GM23338 (cell line): ENCODE measurements around the gene S100A7A. TPM values are rescaled to one million over a fixed set of nuclear protein-coding genes. Genes with fewer than 3 reads are reported as not detected.

Source experiments
- ATAC-seq: fragments of 200-7000 bp; cut with Tn5 transposase; 3 replicates; pipeline ENCODE4 v1.9.1; 2020
- DNase-seq: peaks from one replicate; pipeline ENCODE4 v3.0.0-alpha.2; 2015; ENCODE audit warnings: low spot score
- H2AFZ ChIP-seq: fragments of 200-600 bp; sonication (generic); 2 replicates; pipeline ENCODE4 v1.8.0; 2016; ENCODE audit warnings: antibody characterized with exemption, mild to moderate bottlenecking, moderate library complexity
- H3F3A ChIP-seq: fragments of 200-600 bp; sonication (generic); replicated peaks from 2 replicates; pipeline ENCODE4 v1.8.0; 2017; ENCODE audit warnings: antibody characterized with exemption, mixed run types, low read depth
- H3K27ac ChIP-seq: fragments of 200-600 bp; sonication (generic); 2 replicates; pipeline ENCODE4 v1.6.1; 2016; ENCODE audit warnings: low read depth
- H3K27me3 ChIP-seq: fragments of 200-600 bp; sonication (generic); 2 replicates; pipeline ENCODE4 v1.8.0; 2016; ENCODE audit warnings: mild to moderate bottlenecking, mixed run types, moderate library complexity; ENCODE audit not compliant: insufficient read depth
- H3K36me3 ChIP-seq: fragments of 200-600 bp; sonication (generic); 2 replicates; pipeline ENCODE4 v1.8.0; 2016; ENCODE audit warnings: mild to moderate bottlenecking; ENCODE audit not compliant: insufficient read depth
- H3K4me1 ChIP-seq: fragments of 200-600 bp; sonication (generic); 2 replicates; pipeline ENCODE4 v1.8.0; 2016; ENCODE audit warnings: mild to moderate bottlenecking, moderate library complexity; ENCODE audit not compliant: insufficient read depth
- H3K4me2 ChIP-seq: fragments of 200-600 bp; sonication (generic); 2 replicates; pipeline ENCODE4 v1.7.1; 2017; ENCODE audit warnings: mixed run types
- H3K4me3 ChIP-seq: fragments of 200-600 bp; sonication (generic); 2 replicates; pipeline ENCODE4 v1.6.1; 2016; ENCODE audit warnings: mixed run types
- H3K79me2 ChIP-seq: fragments of 200-600 bp; sonication (generic); replicated peaks from 2 replicates; pipeline ENCODE4 v1.8.0; 2017; ENCODE audit warnings: mild to moderate bottlenecking; ENCODE audit not compliant: insufficient read depth
- H3K9me2 ChIP-seq: fragments of 200-600 bp; sonication (generic); 2 replicates; pipeline ENCODE4 v1.8.0; 2017; ENCODE audit not compliant: insufficient read depth
- H4K20me1 ChIP-seq: fragments of 200-600 bp; sonication (generic); replicated peaks from 2 replicates; pipeline ENCODE4 v1.8.0; 2017; ENCODE audit warnings: mild to moderate bottlenecking; ENCODE audit not compliant: insufficient read depth
- H3K27ac Mint-ChIP-seq: 2 replicates; pipeline ENCODE4 v1.8.0; 2020; ENCODE audit warnings: inconsistent platforms, mild to moderate bottlenecking, moderate library complexity, mixed read lengths
- H3K27me3 Mint-ChIP-seq: 3 replicates; pipeline ENCODE4 v1.8.0; 2022; ENCODE audit warnings: low read depth, mild to moderate bottlenecking, moderate library complexity, mixed read lengths, inconsistent platforms; ENCODE audit not compliant: insufficient read depth, poor library complexity
- H3K36me3 Mint-ChIP-seq: 3 replicates; pipeline ENCODE4 v1.8.0; 2021; ENCODE audit warnings: low read depth, mild to moderate bottlenecking, inconsistent platforms, moderate library complexity, mixed read lengths
- H3K4me1 Mint-ChIP-seq: 3 replicates; pipeline ENCODE4 v1.8.0; 2020; ENCODE audit warnings: mild to moderate bottlenecking, inconsistent platforms, mixed read lengths
- H3K4me3 Mint-ChIP-seq: 3 replicates; pipeline ENCODE4 v1.8.0; 2021; ENCODE audit warnings: moderate library complexity, mild to moderate bottlenecking, inconsistent platforms, mixed read lengths
- H3K9me3 Mint-ChIP-seq: 3 replicates; pipeline ENCODE4 v1.8.0; 2020; ENCODE audit warnings: moderate library complexity, mild to moderate bottlenecking, inconsistent platforms, mixed read lengths
- CREB1 ChIP-seq: fragments of 250-450 bp; sonication (Bioruptor Pico); IDR thresholded peaks from 2 replicates; pipeline ENCODE4 v1.5.0; 2020; ENCODE audit warnings: low read depth, mild to moderate bottlenecking, moderate library complexity
- CTCF ChIP-seq, 2 experiments: fragments of 200-600 bp in 1 of 2; sonication (generic) in 1 of 2; conservative IDR thresholded peaks; 2 replicates each; pipeline versions ENCODE4 v1.5.1 to v1.6.1; 2016 to 2017; ENCODE audit warnings: antibody characterized with exemption in 2 of 2, low read depth in 2 of 2, mild to moderate bottlenecking in 2 of 2, moderate library complexity in 1 of 2
- ETS1 ChIP-seq: IDR thresholded peaks from 2 replicates; pipeline ENCODE4 v1.6.1; 2016; ENCODE audit warnings: antibody characterized with exemption
- EZH2 ChIP-seq: fragments of 200-600 bp; sonication (generic); IDR thresholded peaks from one replicate; pipeline ENCODE4 v1.8.0; 2017; ENCODE audit warnings: antibody characterized with exemption, mild to moderate bottlenecking, low read depth; ENCODE audit not compliant: unreplicated experiment
- EZH2phosphoT487 ChIP-seq: fragments of 200-600 bp; sonication (generic); IDR thresholded peaks from one replicate; pipeline ENCODE4 v1.8.1; 2018; ENCODE audit warnings: antibody characterized with exemption; ENCODE audit not compliant: unreplicated experiment
- JUNB ChIP-seq: IDR thresholded peaks from one replicate; pipeline ENCODE4 v1.6.1; 2016; ENCODE audit warnings: antibody characterized with exemption; ENCODE audit not compliant: unreplicated experiment
- NANOG ChIP-seq: IDR thresholded peaks from 2 replicates; pipeline ENCODE4 v1.6.1; 2016; ENCODE audit warnings: antibody characterized with exemption, borderline replicate concordance
- POLR2AphosphoS5 ChIP-seq: IDR thresholded peaks from 2 replicates; pipeline ENCODE4 v1.6.1; 2016; ENCODE audit warnings: antibody characterized with exemption, low read depth
- REST ChIP-seq: IDR thresholded peaks from one replicate; pipeline ENCODE4 v1.6.1; 2018; ENCODE audit warnings: antibody characterized with exemption; ENCODE audit not compliant: unreplicated experiment
- STAT1 ChIP-seq: IDR thresholded peaks from one replicate; pipeline ENCODE4 v1.6.1; 2016; ENCODE audit warnings: antibody characterized with exemption; ENCODE audit not compliant: unreplicated experiment
- ZNF114 ChIP-seq: fragments of 250-450 bp; sonication (Bioruptor Pico); IDR thresholded peaks from 2 replicates; pipeline ENCODE4 v1.5.0; 2020; ENCODE audit warnings: mild to moderate bottlenecking, moderate library complexity
- ZNF331 ChIP-seq: fragments of 250-450 bp; sonication (Bioruptor Pico); IDR thresholded peaks from 2 replicates; pipeline ENCODE4 v1.5.0; 2020; ENCODE audit warnings: low read depth, mild to moderate bottlenecking, moderate library complexity
- ZNF462 ChIP-seq: fragments of 250-450 bp; sonication (Bioruptor Pico); IDR thresholded peaks from 2 replicates; pipeline ENCODE4 v1.5.0; 2020; ENCODE audit warnings: mild to moderate bottlenecking, moderate library complexity
- polyA plus RNA-seq: library from polyadenylated mRNA; unstranded; fragments of >200 nt; fragmentation: Nextera tagmentation; extraction: Ambion mirVana; gene quantifications from 2 replicates; pipeline ENCODE4 v1.2.1, GENCODE V29; 2016
- total RNA-seq: library from RNA; depleted of rRNA; stranded (reverse); fragments of >200 nt; shearing (Covaris generic); gene quantifications from 2 replicates; pipeline ENCODE4 v1.2.3, GENCODE V29; 2014

S100A7A gene
- total and polyA plus RNA-seq, 2 experiments from 2014 or later: not detected

- H3K36me3 Mint-ChIP-seq: no peaks in the 10 kb centered on the region
- peaks cover 5% of the 10 kb centered on the region for H3K27me3 Mint-ChIP-seq
- H3F3A ChIP-seq: no peaks in the 10 kb centered on the region
- H3K4me1 ChIP-seq: no peaks in the 10 kb centered on the region
- no peak overlapping the region for H3K27ac ChIP-seq
- H3K9me3 Mint-ChIP-seq: no peaks in the 10 kb centered on the region; the same call in 2 of the 3 replicates
- no peak overlapping the region for H3K4me2 ChIP-seq
- no peak overlapping the region for H3K4me3 Mint-ChIP-seq
- DNase-seq (no peak), ATAC-seq (no peak)
- H3K79me2 ChIP-seq: no peaks in the 10 kb centered on the region
- no peak overlapping the region for H2AFZ ChIP-seq
- no peaks in the 10 kb centered on the region for H3K9me2 ChIP-seq
- TF ChIP-seq ZNF462 (no peak), POLR2AphosphoS5 (no peak), ZNF114 (CRISPR knock-in tag) (no peak), EZH2phosphoT487 (no peak), EZH2 (no peak), CTCF (conservative IDR thresholded peaks at IDR 0.05; ENCODE audit: low read depth in 2 of 2) (no peak), CREB1 (CRISPR knock-in tag) (no peak), REST (no peak), JUNB (no peak), NANOG (no peak), ZNF331 (CRISPR knock-in tag) (no peak), ETS1 (no peak), STAT1 (no peak)
- no peaks in the 10 kb centered on the region; the same call in 2 of the 3 replicates for H3K4me1 Mint-ChIP-seq
- no peaks in the 10 kb centered on the region for H3K27me3 ChIP-seq
- no peaks in the 10 kb centered on the region for H3K36me3 ChIP-seq
- no peaks in the 10 kb centered on the region for H4K20me1 ChIP-seq
- H3K27ac Mint-ChIP-seq: no peak overlapping the region
- H3K4me3 ChIP-seq: no peak overlapping the region
Measured at GRCh38 chr1:153426809-153427208, 10.5 kb downstream of the S100A7A start.
